Hypothalamus (tissue), 51 donors: Measurements from ENCODE around the gene VPS41.
"Not testable (repeated sequence)": the region's sequence is repeated elsewhere in the genome, so short reads cannot be mapped to it uniquely, and the experiment has no call there.

Experiments used
- DNase-seq, 51 donors: peaks; one replicate each; lab custom pipeline; 2025; lab: John Stamatoyannopoulos, UW

Gene VPS41

GRCh38 chr7:38908759-38909335 is at the start of gene VPS41:
TSS of gene VPS41 (minus strand) at chr7:38909191. CDS start at chr7:38909174, 17 bp downstream.
- DNase-seq = peak in 50 of 51 donors; percentile 16 to 83 (median 60)

GRCh38 chr7:38955892-38956291 is 46.9 kb upstream of the VPS41 start:
- no peak for DNase-seq

DNA sequence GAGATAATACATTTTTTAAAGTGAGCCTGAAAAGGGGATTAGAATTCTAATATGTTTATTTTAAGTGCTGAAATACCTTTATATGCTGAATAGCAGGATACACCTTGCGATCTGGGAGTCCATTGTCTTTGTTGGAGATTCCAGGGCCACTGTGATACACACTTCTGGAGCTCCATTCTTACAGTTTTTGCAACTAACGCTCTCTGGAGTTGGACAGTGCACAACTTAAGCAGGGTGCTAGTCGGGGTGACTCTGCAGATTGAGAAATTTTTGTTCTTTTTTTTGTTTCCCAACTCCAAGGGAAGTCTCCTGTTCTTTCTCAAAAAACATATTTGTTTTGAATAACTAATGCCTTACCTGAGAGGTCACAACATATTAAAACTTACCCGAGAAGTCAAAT is 45.0 kb upstream of the VPS41 start:
- DNase-seq = no peak

- no peak for DNase-seq
Observed at GRCh38 chr7:38953227-38953626, 44.2 kb upstream of the VPS41 start.

GRCh38 chr7:38951213-38951612 is 42.2 kb upstream of the VPS41 start:
- DNase-seq = no peak

GRCh38 chr7:38950309-38950708 is 41.3 kb upstream of the VPS41 start:
- no peak for DNase-seq

- not testable (repeated sequence) for DNase-seq
Observed at GRCh38 chr7:38947541-38947940, 38.5 kb upstream of the VPS41 start.

DNA sequence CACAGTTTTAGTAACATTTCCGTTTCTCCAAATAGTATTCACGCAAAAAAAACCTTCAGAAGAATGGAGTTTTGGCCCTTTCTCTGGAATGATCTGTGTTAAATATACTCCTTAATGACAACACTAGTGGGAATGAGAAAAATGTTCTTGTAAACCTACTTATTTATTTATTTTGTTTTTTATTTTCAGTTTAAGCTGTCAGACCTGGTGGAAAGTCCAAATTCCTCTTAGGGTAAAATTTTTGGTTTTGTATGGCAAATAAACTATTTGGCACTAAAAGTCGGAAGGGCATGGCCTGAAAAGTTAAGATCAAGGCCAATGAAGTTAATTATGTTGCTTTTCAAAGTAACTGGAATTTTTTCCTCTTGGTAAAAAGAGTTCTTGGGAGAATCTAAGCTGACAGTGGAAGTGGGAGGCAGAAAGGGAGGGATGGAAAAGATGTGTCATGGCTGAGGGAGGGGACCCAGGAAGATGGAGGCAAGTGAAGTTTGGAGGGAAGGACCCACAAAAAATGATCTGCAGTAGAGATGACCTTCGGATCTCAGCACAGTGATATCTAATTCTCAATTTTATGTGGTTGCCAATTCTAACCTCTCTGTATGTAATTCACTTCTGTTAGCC is 33.5 kb upstream of the VPS41 start:
- no peak for DNase-seq

DNA sequence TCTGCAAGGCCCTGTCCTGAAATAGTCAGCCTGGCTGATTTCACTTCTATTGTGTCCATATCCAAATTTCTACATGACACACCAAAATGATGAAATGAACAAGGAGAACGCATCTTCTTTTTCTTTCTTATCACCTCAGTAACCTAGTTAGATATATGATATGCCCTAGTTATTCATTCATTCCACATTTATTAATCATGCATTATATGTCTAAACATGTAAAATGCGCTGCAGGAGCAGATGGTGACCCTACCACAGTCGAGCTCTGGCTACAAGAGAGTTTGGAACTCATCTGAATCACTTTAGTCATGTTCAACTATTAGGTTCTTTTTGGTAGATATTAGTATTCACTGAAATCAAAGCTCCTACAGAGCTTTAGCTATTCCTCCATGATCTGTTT is 31.8 kb upstream of the VPS41 start:
- no peak for DNase-seq

DNA sequence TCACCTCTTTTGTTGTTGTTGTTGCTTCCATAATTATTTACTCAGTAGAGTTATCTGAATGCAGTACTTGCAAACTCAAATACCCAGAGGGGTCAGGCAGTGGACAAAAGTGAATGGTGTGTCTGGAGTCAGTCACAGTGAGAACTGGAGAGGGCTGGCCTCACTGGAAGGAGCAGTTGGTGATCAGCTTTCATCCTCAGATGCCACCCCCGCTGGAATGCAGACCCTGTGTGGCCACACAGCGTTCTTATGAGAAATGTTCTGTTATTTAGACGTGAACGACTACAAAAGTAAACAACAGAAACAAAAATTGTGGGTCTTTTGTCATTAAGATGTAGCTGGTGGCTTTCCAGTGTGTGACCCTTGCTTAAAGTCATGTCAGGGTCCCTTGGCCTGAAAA is 29.6 kb upstream of the VPS41 start:
- DNase-seq = no peak

GRCh38 chr7:38938001-38938485 is 29.1 kb upstream of the VPS41 start:
- no peak for DNase-seq

- no peak for DNase-seq
Observed at GRCh38 chr7:38936641-38937040, 27.6 kb upstream of the VPS41 start.

- DNase-seq = no peak
Observed at GRCh38 chr7:38934536-38934935, 25.5 kb upstream of the VPS41 start.

- no peak for DNase-seq
Observed at GRCh38 chr7:38934051-38934450, 25.1 kb upstream of the VPS41 start.

DNA sequence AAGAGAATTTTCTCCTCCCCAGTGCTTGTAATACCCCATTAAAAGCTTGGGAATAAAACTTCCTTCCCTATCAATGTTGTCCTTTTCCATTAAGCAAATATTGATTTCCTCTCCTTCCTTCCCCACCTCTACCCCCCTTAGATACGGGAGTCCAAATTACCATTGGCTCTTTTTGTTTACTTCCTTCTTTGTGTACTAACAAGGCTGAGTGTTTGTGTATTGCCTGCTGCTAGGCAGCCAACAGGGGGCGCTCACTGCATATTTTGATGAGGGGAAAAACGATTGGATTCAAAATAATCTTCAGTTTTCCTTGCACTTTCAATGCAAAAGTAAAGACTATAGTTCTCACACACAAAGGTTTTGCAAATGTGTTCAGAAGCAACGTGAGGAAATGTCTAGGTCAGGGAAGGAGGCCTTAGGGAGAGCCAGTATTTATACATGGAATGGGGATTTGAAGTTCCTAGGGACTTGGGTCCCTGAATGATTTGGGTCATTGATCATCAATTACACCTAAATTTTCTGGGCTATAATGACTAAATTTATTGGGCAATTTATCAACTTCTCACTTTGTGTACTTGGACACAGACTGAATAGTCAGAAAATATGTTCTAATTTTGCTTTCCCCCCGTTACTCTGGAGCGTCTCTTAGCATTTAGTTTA is 23.6 kb upstream of the VPS41 start:
- DNase-seq = peak in 41 of 51 donors; percentile 1 to 72 (median 26)

DNA sequence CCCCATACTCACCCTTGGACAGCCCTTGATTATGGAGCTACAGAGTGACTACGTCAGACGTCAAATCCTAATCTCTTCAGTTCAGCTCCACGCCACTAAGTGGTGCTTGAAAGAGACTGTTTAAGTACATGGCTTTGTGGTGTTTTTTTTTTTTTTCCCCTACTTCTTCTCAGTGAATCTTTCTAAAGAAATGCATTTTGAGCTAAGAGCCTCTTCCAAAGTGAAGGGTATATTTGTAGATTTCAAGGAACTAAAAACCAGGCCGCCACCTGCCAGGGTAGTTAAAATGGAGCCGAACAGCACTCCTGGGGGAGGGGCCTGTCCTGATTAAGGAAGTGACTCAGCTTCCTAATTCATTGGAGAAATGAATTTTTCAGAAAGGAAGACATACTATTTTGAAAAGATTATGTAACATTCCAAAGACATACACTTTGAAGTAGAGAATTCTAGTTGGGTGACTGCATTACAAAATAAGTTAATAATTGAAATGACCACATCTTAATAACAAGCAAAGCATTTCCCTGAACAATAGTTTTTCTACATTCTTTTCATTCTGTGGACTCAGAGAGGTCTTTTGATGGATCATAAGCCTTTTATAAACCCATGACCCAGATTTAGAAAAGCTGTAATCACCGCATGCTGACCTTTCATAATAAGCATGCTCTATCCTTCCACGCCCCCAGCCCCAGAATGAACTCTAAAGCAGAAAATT is 20.6 kb upstream of the VPS41 start:
- DNase-seq = no peak

DNA sequence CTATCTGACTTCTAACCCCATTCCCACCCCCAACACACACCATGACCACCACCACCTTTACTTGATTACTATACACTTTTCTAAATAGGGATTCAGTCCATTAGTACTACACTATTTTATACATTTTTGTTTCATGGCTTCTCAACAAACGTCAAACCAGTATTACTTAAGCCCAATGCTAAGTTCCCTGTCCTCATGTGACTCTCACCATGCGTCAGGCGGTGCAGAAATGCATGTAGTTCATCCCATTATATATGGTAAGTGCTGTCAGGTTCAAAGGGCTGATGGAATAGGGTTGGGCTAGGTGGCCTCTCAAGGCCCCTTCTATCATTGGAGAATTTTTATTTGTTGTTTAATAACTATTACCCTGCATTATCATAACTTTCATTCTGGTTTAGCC is 19.5 kb upstream of the VPS41 start:
- DNase-seq = no peak

GRCh38 chr7:38927751-38928150 is 18.8 kb upstream of the VPS41 start:
- no peak for DNase-seq

GRCh38 chr7:38920731-38921130 is 11.7 kb upstream of the VPS41 start:
- no peak for DNase-seq

GRCh38 chr7:38916396-38916795 is 7.4 kb upstream of the VPS41 start:
- DNase-seq = no peak

GRCh38 chr7:38909870-38910269 is 879 bp upstream of the VPS41 start:
- DNase-seq = no peak
